Esophagus squamous epithelium (tissue), 4 donors: ENCODE results near the gene FIG4.

Experiments used
- POLR2A ChIP-seq, 4 donors: fragments of 450-650 bp; IDR thresholded peaks; one replicate each; pipeline ENCODE4 v1.6.1; 2017; ENCODE audit warnings: antibody characterized with exemption in 4 of 4, mild to moderate bottlenecking in 4 of 4, moderate library complexity in 3 of 4
- TF ChIP-seq, protein P1 (sequence below), 6 experiments: fragments of 450-650 bp in 4 of 6; fragments of 200-600 bp in 2 of 6; sonication (generic) in 2 of 6; IDR thresholded peaks; one replicate each; pipeline ENCODE4 v1.5.1; 2016 to 2019; ENCODE audit warnings: antibody characterized with exemption in 6 of 6, mild to moderate bottlenecking in 4 of 6, moderate library complexity in 4 of 6

DNA sequence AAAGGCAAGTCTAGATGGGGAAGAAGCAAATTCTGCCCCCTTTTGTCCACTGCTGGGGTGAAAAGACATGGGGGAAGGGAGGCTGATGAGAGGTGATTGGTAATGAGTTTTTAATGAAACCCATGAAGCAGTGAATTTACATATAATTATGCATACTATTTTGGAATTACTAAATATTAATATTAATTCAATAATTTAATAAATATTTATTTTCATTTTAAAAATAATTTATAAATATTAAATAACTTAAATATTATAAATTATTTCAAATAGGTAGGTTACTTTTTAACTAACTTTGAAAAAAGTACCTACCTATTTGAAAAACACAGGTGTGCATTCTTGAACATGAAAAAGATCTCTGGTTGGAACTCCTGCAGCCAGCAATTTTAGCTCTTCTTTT lies 148.9 kb downstream of the FIG4 start:
- TF ChIP-seq, protein P1, sequence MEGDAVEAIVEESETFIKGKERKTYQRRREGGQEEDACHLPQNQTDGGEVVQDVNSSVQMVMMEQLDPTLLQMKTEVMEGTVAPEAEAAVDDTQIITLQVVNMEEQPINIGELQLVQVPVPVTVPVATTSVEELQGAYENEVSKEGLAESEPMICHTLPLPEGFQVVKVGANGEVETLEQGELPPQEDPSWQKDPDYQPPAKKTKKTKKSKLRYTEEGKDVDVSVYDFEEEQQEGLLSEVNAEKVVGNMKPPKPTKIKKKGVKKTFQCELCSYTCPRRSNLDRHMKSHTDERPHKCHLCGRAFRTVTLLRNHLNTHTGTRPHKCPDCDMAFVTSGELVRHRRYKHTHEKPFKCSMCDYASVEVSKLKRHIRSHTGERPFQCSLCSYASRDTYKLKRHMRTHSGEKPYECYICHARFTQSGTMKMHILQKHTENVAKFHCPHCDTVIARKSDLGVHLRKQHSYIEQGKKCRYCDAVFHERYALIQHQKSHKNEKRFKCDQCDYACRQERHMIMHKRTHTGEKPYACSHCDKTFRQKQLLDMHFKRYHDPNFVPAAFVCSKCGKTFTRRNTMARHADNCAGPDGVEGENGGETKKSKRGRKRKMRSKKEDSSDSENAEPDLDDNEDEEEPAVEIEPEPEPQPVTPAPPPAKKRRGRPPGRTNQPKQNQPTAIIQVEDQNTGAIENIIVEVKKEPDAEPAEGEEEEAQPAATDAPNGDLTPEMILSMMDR (IDR thresholded peaks at IDR 0.05) = no peak
- TF ChIP-seq POLR2A (IDR thresholded peaks at IDR 0.05) = no peak
